Dendritic cell treated with granulocyte-macrophage colony-stimulating factor and Interleukin-4, amounts not matched to agents 40 ng/mL and 50 ng/mL, for 4 days (primary cell): ENCODE measurements around the gene PUSL1.

Experiments
- H3K27ac Mint-ChIP-seq: one replicate; pipeline ENCODE4 v1.8.0; 2022; ENCODE audit warnings: mild to moderate bottlenecking, mixed read lengths
- H3K27me3 Mint-ChIP-seq: one replicate; pipeline ENCODE4 v1.8.0; 2022; ENCODE audit warnings: mild to moderate bottlenecking, mixed read lengths
- H3K36me3 Mint-ChIP-seq: one replicate; pipeline ENCODE4 v1.8.0; 2022; ENCODE audit warnings: low read depth, mixed read lengths
- H3K4me1 Mint-ChIP-seq: one replicate; pipeline ENCODE4 v1.8.0; 2022; ENCODE audit warnings: low read depth, mixed read lengths
- H3K4me3 Mint-ChIP-seq: one replicate; pipeline ENCODE4 v1.8.0; 2022; ENCODE audit warnings: mild to moderate bottlenecking, moderate library complexity, mixed read lengths
- H3K9me3 Mint-ChIP-seq: one replicate; pipeline ENCODE4 v1.8.0; 2022; ENCODE audit warnings: mixed read lengths
- intact Hi-C: fragments of 100-400 bp; cut with micrococcal nuclease; formaldehyde crosslinking; loops from one replicate; pipeline ENCODE4 v1.15.0; 2022

Gene PUSL1

DNA sequence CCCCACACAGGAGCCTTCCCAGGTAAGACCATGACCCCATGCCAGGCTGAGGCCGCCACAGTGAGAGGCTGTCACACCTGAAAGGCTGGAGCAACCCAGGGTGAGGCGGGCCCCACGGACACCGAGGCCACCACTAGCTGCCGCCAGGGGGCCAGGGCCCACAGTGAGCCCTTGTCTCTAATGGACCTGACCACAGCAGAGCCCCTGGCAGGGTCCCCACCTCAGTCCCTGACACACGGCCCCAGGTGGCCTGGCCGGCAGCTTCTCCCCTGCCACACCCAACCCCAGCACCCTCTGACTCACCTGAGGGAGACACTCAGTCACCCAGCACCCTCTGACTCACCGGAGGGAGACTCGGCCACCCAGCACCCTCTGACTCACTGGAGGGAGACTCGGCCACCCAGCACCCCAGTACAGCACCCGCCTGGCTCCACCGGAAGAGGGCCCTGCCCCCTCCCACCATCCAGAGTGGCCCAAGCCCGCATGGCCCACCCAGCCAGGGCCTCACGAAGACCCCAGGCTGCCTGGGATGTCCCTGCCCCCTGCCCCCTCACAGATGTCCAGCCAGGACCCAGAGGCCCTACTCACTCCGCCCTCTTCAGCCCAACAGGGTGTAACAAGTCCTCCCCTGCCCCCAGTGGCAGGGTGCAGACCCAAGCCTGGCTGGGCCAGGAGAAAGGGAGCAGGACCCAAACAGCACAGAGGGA is 36.4 kb downstream of the PUSL1 start:
- no peaks in the 10 kb centered on the region for H3K9me3 Mint-ChIP-seq
- no peak overlapping the region for H3K4me3 Mint-ChIP-seq
- H3K4me1 Mint-ChIP-seq = peaks cover 53% of the 10 kb centered on the region
- peaks cover 26% of the 10 kb centered on the region for H3K36me3 Mint-ChIP-seq
- intact Hi-C loops = no loop called here
- H3K27ac Mint-ChIP-seq = no peak overlapping the region
- no peaks in the 10 kb centered on the region for H3K27me3 Mint-ChIP-seq

- intact Hi-C loops = no loop called here
- H3K9me3 Mint-ChIP-seq = no peaks in the 10 kb centered on the region
- H3K27me3 Mint-ChIP-seq = no peaks in the 10 kb centered on the region
- peaks cover 53% of the 10 kb centered on the region for H3K4me1 Mint-ChIP-seq
- no peak overlapping the region for H3K27ac Mint-ChIP-seq
- H3K4me3 Mint-ChIP-seq = no peak overlapping the region
- H3K36me3 Mint-ChIP-seq = peaks cover 20% of the 10 kb centered on the region
Measured at GRCh38 chr1:1345384-1345783, 37.0 kb downstream of the PUSL1 start.

GRCh38 chr1:1345860-1346500 is 37.6 kb downstream of the PUSL1 start:
- H3K9me3 Mint-ChIP-seq = no peaks in the 10 kb centered on the region
- intact Hi-C loops = no loop called here
- H3K27ac Mint-ChIP-seq = peak overlapping the region; percentile 6
- H3K27me3 Mint-ChIP-seq = no peaks in the 10 kb centered on the region
- no peak overlapping the region for H3K4me3 Mint-ChIP-seq
- H3K4me1 Mint-ChIP-seq = peaks cover 53% of the 10 kb centered on the region
- peaks cover 14% of the 10 kb centered on the region for H3K36me3 Mint-ChIP-seq

- intact Hi-C loops = no loop called here
- H3K36me3 Mint-ChIP-seq = peaks cover 9% of the 10 kb centered on the region
- H3K27ac Mint-ChIP-seq = peak overlapping the region; percentile 6
- no peak overlapping the region for H3K4me3 Mint-ChIP-seq
- peaks cover 2% of the 10 kb centered on the region for H3K27me3 Mint-ChIP-seq
- peaks cover 53% of the 10 kb centered on the region for H3K4me1 Mint-ChIP-seq
- no peaks in the 10 kb centered on the region for H3K9me3 Mint-ChIP-seq
Measured at GRCh38 chr1:1346501-1346890, 38.1 kb downstream of the PUSL1 start.

DNA sequence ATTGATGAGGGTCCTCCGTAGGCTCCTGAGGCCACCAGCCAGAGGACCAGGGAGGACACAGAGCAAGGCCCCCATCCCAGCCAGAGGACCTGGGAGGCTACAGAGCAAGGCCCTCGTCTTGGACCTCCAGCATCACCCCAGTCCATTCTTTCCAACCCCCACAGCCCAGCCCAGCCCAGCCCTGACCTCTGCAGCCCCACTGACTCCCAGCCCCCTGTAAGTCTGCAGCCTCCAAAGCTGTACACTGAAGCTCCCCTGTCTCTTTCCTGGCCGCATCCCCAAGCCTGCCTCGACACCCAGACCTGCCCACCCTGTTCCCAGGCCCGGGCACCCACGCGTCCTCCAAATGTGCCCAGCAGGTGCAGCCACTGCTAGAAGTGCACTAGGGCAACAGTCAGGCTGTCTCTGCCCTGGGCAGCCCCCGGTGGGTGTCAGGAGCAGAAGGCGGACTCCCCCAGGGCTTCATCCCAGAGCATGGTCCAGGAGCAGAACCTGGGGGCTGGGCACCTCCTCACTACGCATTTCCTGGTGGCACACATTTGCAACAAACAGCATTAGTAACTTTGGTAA is 38.7 kb downstream of the PUSL1 start:
- intact Hi-C loops = no loop called here
- H3K27me3 Mint-ChIP-seq = peaks cover 9% of the 10 kb centered on the region
- H3K27ac Mint-ChIP-seq = peak overlapping the region; percentile 66
- no peak overlapping the region for H3K4me3 Mint-ChIP-seq
- H3K36me3 Mint-ChIP-seq = peaks cover 4% of the 10 kb centered on the region
- H3K4me1 Mint-ChIP-seq = peaks cover 58% of the 10 kb centered on the region
- H3K9me3 Mint-ChIP-seq = no peaks in the 10 kb centered on the region

- peaks cover 4% of the 10 kb centered on the region for H3K36me3 Mint-ChIP-seq
- H3K27ac Mint-ChIP-seq = peak overlapping the region; percentile 66
- no peaks in the 10 kb centered on the region for H3K9me3 Mint-ChIP-seq
- peaks cover 60% of the 10 kb centered on the region for H3K4me1 Mint-ChIP-seq
- H3K4me3 Mint-ChIP-seq = peak overlapping the region; percentile 82
- peaks cover 16% of the 10 kb centered on the region for H3K27me3 Mint-ChIP-seq
- intact Hi-C loops = no loop called here
Measured at GRCh38 chr1:1347663-1348419, 39.4 kb downstream of the PUSL1 start.

- intact Hi-C loops = no loop called here
- peak overlapping the region; percentile 66 for H3K27ac Mint-ChIP-seq
Measured at GRCh38 chr1:1348420-1349255, 40.2 kb downstream of the PUSL1 start.

DNA sequence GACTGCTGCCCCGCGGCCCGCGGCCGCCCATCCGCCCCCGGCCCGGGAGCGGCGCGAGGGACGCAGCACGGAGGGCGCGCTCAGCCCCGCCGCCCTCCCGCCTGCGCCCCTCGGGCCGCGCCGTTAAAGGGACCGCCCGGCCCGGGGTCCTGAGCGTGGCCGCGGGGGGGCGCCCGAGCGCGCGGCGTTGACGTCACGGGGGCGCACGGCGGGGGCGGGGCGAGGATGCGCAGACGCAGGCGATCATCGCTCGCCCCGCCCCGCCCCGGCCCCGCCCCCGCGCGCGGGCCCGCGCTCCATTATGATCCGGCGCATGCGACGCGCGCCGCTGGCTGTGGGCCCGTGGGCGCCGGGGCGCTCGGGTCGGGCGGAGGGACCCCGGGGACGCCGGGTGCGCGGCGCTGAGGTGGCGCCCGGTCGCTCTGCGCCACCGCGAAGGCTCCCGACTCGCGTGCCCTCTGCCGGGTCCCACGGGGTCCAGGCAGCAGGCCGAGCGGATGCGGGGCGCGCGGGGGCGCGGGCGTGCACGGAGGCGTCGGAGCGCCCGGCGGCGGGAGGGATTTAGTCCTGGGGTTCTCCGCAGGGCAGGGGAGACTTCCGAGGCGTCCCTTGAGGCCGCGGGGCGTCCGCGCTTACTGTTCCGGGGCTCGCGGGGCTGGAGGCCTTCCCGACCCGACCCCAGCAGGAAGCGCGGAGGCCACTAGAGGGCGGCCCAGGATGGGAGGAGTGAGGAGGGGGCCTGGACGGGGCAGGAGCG is 41.0 kb downstream of the PUSL1 start, which contains the start of gene DVL1:
TSS of gene DVL1 (minus strand) at position 163 of the 757 bp plus-strand sequence. CDS start 353 bp downstream, outside the sequence.
- Mint-ChIP-seq H3K4me1 (peaks cover 55% of the 10 kb centered on the region), H3K36me3 (peaks cover 4% of the 10 kb centered on the region), H3K9me3 (no peaks in the 10 kb centered on the region), H3K27ac (peak within 1 kb of the TSS; percentile 66), H3K4me3 (peak within 1 kb of the TSS; percentile 82), H3K27me3 (peaks cover 32% of the 10 kb centered on the region)
- intact Hi-C loops = no loop called here

More at GRCh38 chr1:1348420-1349255, 40.2 kb downstream of the PUSL1 start:
- peak overlapping the region; percentile 82 for H3K4me3 Mint-ChIP-seq
- peaks cover 24% of the 10 kb centered on the region for H3K27me3 Mint-ChIP-seq
- H3K36me3 Mint-ChIP-seq = peaks cover 4% of the 10 kb centered on the region
- H3K4me1 Mint-ChIP-seq = peaks cover 56% of the 10 kb centered on the region
- no peaks in the 10 kb centered on the region for H3K9me3 Mint-ChIP-seq

DNA sequence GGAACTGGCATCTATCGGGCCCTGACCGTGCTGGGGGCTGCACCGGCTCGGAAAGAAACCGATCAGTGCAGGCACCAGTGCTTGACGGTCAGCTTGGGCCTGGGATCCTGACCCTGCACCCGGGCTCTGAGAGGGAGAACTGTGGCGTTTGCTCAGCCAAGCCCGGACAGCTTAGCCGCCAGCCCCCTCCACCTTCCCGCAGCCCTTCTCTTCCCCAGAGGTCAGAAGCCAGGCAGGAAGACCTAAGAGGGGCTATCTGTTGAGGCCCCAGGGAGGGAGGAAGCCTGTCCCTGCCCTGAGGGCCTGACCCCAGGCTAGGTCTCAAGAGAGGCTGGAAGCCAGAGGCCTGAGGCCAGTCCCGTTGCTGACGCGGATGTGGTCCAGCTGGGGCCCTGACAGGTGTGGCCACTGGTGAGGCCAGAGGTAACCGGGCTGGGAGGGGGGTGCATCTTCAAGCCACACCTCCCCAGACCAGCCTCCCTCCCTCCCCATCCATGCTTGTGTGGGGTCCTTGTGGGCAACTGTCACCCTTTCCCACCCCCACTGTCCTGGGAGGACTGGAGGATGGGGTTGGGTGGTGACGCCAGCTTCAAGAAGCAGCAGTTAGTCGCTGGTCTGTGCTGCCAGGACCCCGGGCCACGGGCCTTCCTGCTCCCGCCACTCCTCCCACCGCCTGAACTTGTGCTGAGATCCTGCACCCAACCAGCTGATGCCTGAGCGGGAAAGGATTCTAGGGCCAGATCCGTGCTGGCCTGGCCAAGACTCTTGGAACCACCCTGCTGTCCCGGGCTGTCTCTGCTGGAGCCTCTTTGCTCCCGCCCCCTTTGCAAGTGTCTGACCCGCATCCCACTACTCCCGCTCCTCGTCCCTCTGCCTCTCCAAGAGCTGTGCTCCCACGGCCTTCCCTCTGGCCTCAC is 43.4 kb downstream of the PUSL1 start:
- Mint-ChIP-seq H3K4me3 (peak overlapping the region; percentile 37), H3K27ac (no peak overlapping the region), H3K36me3 (peaks cover 4% of the 10 kb centered on the region), H3K9me3 (no peaks in the 10 kb centered on the region), H3K27me3 (peaks cover 47% of the 10 kb centered on the region), H3K4me1 (peaks cover 32% of the 10 kb centered on the region)
- intact Hi-C loops = no loop called here

GRCh38 chr1:1352786-1353388 is 44.5 kb downstream of the PUSL1 start:
- H3K27me3 Mint-ChIP-seq = peaks cover 59% of the 10 kb centered on the region
- intact Hi-C loops = no loop called here
- peaks cover 21% of the 10 kb centered on the region for H3K4me1 Mint-ChIP-seq
- H3K27ac Mint-ChIP-seq = no peak overlapping the region
- H3K36me3 Mint-ChIP-seq = peaks cover 4% of the 10 kb centered on the region
- no peak overlapping the region for H3K4me3 Mint-ChIP-seq
- H3K9me3 Mint-ChIP-seq = no peaks in the 10 kb centered on the region

DNA sequence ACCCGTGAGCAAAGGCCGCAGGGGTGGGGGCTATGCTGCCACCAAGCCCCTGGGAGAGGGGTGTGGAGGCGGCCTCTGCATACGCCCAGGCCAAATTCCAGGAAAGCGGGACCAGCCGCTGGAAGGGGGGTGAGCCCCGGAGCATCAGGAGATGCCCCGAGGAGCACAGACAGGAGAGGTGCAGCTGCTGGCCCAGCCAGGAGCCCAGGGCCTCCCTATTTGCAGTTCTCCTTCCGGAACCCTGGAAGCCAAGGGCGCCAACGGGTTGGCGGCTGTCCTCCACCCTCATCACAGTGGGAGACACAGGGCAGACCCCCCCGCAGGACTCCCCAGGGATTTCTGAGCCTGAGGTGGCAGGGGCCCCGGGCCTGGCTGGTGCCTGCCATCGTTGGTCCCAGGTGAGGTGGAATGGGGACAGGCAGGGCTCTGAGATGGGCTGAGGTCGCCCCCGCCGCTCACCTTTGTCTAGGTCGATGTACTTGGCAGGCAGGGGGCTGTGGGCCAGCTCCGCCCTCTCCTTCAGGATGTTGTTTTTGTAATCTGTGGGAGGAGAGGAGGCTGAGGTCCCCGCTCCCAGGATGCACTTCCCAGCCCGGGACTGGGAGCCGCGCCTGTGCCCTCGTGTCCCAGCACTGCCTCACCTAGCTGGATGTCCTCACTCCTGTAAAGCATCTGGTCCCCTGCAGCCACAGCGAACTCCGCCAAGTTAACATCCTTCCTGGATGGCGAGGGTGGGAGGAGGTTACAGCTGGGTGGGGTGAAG is 45.2 kb downstream of the PUSL1 start:
- Mint-ChIP-seq H3K9me3 (no peaks in the 10 kb centered on the region), H3K4me1 (peaks cover 22% of the 10 kb centered on the region), H3K27me3 (peaks cover 66% of the 10 kb centered on the region), H3K27ac (no peak overlapping the region), H3K4me3 (no peak overlapping the region), H3K36me3 (no peaks in the 10 kb centered on the region)
- intact Hi-C loops = no loop called here
